Suppressor macrophage treated with lipopolysaccharide for 1 hour (primary cell): ENCODE measurements around the gene LMNTD1.

Experiments
- DNase-seq, 3 donors: peaks; one replicate each; pipeline ENCODE4 v3.0.0-alpha.2; 2020 to 2022

Gene LMNTD1

DNA sequence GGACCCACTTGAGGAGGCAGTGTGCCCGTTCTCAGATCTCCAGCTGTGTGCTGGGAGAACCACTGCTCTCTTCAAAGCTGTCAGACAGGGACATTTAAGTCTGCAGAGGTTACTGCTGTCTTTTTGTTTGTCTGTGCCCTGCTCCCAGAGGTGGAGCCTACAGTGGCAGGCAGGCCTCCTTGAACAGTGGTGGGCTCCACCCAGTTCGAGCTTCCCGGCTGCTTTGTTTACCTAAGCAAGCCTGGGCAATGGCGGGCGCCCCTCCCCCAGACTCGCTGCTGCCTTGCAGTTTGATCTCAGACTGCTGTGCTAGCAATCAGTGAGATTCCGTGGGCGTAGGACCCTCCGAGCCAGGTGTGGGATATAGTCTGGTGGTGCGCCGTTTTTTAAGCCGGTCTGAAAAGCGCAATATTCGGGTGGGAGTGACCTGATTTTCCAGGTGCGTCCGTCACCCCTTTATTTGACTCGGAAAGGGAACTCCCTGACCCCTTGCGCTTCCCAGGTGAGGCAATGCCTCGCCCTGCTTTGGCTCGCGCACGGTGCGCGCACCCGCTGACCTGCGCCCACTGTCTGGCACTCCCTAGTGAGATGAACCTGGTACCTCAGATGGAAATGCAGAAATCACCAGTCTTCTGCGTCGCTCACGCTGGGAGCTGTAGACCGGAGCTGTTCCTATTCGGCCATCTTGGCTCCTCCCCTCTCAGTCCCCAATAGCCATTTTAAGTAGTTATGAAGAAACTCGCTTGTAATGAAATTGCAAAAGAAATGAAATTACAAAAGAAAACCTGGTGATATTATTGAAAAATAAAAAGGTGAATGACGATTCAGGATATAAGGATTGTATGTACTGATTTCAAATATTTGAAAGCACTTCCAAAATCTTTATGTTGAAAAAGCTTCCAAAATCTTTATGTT is 63.9 kb downstream of the LMNTD1 start:
- DNase-seq = peak in 1 of 3 donors; percentile 5

DNA sequence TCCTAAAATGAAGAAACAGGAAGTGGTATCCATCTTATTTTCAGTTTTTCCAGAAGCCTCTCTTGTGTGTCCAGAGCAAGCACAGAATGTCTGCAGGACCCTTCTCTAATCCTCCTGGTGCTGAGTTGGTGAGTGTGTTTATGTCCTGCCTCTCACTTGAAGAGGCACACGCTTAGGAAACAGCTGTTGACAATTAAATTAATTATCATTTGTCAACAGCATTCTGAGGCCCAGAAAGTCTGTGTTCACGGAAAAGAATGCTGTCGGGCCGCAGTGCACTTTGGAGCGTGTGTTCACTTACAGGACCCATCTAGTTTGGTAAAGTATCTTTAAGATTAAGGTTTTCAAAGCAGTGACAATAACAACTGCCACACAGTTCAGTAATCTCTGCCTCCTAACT is 70.5 kb downstream of the LMNTD1 start:
- DNase-seq = peak in 1 of 3 donors; percentile 15

DNA sequence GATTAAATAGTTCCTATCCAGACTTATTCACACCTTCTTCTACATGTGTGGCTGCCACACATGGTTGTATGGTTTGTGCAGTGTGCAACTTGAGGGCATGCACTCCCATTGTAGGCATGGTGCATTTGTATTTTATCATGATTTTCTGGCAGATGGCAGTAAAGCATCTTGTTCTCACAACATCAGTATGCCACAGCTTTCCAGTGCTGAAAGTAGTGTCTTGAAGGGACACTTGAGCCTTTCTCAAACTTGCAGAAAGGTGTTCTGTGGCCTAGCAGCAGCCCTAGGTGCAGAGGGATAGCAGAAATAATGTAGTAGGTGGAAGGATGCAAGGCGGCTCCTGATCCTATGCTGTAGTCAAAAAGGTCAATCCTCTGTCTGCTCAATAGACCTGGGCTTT is 72.9 kb downstream of the LMNTD1 start:
- DNase-seq = no peak

DNA sequence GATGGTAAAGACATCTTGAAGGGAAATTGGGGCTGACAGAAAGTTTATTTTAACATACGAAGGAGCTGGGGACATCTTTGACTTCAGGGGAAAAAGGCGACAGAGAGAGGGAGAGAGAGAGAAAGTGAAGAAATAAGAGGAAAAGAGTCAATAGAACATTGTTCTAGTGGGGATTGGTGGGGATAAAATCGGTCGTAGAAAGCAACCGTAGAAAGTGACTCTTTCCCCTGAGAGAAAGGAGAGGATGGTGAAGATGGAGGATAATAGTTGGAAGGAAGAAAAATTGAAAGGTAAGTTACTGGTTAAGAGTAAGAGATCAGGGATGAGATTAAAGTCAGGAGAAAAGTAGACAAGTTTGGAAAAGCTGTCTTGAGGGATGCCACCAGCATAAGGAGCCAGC is 75.9 kb downstream of the LMNTD1 start:
- no peak for DNase-seq

DNA sequence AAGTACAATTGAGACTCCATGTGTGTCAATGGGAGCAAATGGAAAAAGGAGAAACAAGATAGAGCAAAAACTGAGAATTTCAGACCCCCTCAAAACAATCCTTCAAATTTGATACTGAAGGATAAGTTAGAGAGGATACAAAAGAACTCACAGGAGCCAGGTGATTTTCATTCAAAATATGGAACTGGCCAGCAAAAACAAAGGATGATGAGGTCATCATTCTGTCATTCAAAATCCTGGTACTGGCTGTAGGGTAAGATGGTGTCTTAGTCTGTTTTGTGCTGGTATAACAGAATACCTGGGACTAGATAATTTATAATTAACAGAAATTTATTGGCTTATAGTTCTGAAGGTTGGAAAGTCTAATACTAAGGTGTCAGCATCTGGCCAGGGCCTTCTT is 80.6 kb downstream of the LMNTD1 start:
- no peak for DNase-seq

DNA sequence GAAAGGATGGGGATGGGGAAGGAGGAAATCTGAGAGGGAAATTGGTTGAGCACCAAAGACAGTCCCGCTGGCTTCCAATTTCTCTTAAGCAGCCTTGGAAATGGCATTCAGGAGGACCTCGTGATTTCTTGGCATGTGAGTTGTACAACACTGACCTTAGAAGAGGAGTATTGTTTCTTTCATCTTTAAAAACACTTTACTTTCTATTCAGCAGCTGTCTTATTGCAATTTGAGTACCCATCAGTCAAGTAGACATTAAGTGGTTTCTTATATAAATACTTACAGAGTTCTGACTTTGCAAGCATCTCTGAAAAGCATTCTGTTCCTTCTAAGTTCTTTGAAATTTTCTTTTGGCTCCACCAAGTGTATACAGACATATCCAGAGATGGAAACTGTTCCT is 83.2 kb downstream of the LMNTD1 start:
- DNase-seq = no peak

DNA sequence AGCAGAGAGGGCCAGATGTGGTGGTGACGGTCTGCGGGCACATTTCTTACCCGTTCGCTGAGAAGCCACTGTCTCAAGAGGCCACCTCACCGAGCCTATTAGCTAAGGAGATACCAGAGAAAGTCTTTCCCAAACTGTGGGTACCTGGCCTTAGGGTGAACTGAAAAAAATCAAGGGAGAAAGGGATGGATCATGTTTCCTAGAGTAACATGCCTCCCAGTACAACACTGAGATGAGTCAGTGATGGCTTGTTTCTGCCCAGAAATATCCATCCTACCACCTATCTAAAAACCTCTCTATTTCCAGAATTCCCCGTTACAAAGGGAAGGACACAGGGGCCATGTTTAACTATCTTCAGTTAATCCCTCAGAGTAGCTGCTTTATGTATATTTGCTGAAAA is 83.7 kb downstream of the LMNTD1 start:
- DNase-seq = no peak

DNA sequence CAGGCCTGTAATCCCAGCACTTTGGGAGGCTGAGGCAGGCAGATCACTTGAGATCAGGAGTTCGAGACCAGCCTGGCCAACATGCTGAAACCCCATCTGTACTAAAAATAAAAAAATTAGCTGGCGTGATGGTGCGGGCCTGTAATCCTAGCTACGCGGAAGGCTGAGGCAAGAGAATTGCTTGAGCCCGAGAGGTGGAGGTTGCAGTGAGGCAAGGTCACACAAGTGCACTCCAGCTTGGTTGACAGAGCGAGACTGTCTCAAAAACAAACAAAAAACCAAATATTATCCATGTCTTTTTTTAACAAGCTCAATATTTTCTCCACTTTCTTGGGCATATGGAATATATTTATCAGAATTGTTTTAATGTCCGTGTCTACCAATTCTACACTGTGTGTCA is 89.6 kb downstream of the LMNTD1 start:
- no peak for DNase-seq

DNA sequence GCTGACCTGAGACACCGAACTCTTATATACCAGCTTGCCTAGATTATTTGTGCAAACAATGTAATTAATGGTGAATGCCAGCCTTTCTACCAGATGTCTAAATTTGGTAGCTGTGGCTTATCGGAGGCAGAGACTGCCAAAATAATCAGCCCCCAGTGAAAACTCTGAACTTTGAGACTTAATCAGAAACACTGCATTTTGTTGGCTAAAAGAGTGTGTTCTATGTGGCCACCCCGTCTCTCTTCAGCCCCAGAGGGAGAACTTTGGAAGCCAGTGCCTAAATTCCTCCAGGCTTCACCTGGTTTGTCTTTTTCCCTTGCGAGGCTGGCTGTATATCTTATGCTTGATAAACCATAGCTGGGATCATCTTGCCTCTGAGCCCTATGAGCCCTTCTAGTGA is 90.1 kb downstream of the LMNTD1 start:
- DNase-seq = no peak

DNA sequence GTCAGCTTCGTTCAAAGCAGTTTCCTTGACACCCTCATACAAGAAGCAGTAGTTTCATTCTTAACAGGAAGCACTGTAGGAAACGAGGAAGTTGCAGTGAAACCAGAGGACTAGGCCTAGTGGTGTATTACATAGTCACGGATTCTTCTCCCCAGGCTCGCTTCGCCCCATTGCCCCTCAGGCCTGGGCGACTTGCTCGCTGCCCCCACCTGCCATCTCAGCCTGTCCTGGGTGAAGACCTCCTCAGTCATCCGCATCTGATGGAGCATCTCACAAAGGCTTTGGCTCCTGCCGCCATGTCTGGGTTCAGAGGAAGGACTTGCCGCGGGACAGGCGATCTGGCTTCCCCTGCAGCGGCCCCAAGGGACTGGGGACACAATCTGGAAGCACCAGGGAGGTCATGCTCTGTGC is 93.5 kb downstream of the LMNTD1 start:
- DNase-seq = peak; percentile 65 to 75 (median 73)

DNA sequence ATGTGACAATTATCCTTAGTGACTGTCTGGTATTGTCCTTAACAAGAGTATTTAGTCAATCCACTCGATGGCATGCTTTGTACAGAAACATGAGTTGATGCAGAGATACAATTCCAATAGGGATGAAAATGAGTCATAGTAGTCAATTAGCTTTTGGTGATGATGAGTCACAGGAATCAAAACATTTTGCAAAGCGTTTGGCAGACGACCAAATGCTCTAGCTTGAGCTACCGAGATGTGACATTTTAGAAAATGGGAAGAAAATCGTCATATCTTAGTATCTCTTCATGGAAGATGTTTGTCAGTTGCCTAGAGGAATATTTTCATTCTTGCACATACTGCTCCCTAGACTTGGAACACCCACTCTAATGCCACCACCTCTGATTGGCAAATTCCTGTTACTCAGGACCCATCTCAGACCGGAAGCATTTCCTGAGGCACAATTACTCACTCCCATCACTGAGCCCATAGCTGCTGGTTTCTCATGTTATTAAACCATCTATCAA is 95.0 kb downstream of the LMNTD1 start:
- peak; percentile 26 to 32 (median 28) for DNase-seq

DNA sequence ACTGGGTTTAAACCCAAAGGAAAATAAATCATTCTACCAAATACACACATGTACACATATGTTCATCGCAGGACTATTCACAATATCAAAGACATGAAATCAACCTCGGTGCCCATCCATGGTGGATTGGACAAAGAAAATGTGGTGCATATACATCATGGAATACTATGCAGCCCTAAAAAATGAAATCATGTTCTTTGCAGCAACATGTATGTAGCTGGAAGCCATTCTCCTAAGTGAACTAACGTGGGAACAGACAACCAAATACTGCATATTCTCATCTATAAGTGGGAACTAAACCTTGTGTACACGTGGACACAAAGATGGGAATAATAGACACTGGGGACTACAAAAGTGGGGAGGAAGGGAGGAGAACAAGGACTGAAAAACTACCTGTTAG is 96.6 kb downstream of the LMNTD1 start:
- DNase-seq = no peak

DNA sequence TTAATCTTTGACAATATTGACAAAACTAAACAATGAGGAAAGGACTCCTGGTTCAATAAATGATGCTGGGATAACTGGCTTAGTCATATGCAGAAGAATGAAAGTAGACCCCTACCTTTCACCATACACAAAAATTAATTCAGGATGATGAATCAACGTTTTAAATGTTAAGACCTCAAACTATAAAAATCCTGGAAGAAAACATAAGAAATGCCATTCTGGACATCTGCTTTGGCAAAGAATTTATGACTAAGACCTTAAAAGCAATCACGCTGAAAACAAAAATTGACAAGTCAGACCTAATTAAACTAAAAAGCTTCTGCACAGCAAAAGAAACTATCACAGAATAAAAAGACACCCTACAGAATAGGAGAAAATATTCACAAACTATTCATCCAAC is 97.4 kb downstream of the LMNTD1 start:
- no peak for DNase-seq

DNA sequence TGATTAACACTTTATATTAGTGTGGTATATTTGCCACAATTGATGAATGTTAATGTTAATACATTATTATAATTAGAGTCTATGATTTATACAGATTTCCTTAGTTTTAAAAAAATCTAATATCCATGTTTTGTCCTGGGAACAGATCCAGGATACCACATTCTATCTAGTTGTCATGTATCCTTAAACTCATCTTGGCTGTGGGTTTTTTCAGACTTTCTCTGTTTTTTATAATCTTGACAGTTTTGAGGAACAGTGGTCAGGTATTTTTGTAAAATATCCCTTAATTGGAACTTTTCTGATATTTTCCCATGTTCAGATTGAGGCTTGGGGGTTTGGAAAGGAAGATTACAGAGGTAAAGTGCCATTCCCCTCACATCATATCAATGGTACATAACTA is 104.1 kb downstream of the LMNTD1 start:
- no peak for DNase-seq

DNA sequence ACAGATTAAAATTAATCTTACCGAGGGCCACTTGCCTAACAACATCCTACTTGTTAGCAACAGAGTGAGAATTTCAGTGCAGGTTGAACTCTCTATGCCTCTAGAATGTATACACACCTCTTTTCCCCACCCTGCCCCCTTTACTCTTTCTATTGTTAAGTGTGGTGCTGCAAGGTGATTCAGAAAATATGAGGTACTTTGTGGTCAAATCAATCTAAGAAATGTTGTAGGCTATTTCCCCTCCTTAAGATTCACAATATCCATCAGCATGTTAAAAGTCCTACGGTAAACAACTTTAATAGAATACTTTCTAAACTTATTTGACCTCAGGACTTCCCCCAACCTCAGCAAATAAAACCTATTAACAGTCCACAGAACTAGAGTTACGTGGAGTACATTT is 106.0 kb downstream of the LMNTD1 start:
- DNase-seq = no peak

DNA sequence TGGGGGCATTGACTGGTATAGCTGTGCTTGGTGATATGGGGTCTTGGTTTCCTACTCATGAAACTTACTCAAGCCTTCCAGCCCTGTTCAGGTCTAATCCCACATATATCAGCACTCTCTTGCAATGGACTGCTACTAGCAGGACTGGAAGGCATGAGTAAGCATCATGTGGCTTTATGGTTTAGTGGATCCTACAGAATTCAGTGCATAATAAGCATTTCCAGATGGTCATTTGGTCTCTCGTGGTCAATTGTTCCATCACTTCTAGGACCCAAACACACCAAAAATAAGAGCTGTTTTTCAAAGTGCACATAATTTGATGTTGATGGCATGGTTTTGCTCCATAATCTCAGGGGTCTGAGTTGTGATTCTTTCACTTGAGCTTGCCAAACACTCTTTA is 114.4 kb downstream of the LMNTD1 start:
- DNase-seq = peak in 2 of 3 donors; percentile 10 to 11

DNA sequence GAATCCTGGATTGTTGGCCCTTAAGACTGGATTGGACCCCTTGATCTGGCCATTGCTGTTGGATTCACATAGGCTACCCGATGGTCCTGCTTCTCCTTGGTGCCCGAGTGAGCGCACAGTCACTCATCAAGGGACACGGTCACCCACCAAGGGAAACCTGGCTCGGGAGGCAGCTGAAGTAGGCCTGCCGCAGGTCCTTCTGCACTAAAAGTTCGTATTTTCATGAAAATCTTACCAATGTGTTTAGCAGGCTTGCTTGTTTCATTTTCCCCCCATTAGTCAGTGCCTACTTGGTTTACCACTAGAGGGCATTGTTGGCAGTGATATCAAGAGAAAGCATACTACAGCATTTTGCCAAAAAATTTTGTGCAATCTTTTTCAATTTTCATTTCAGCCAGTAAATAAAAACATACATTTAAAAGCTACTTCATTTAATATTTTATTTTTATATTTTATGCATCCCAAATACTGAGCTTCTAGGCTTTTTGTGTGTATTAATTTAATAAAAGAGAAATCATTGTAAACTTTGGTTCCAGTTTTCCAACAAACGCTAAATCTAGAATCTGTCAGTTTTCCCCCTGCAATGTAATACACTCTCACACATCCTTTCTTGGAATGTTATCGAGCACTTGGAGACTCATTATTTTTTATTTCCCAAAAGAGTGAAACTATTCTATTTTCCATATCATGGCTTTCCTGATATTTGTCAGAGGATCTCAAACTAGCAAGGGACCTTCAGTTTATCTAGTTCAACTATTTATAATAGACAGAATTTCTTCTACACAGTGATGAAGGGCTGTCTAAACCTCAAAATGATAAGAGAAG is 116.7 kb downstream of the LMNTD1 start:
- peak; percentile 70 to 85 (median 78) for DNase-seq

DNA sequence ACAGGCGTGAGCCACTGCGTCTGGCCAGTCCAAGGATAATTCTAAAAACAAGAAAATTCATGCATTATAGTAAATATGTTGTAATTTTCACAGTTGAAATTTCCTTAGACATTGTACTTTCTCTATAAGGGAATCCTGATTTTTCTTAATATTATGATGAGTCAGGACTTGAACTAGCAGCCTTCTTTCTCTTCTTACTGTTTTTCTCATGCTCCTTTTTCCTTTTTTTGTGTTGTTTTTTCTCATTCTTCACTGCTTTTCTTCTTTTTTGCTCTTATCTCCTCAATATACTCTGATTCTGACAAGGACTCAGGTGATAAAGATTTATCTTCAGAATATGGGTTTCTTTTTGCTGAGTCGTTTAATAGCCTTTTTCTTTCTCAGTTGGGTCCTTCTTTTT is 117.7 kb downstream of the LMNTD1 start:
- no peak for DNase-seq

DNA sequence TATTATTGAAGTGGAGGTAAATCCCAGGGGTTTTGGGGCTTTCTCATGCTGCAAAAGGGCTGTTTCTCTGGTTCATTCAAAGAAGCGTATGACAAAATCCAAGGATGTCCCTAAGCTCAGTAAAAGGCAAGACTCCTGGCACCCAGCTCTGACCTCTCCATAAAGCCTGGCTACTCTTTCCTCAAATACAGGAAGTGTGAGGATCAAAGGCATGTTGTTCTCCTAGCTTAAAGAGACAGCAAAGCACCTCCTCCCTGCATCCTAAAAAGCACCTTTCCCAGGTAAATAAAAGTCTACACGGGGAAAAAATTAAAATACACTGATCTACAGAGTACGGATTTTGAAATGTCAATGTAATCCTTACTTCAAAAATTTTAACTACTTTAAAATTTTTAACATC is 118.6 kb downstream of the LMNTD1 start:
- no peak for DNase-seq

DNA sequence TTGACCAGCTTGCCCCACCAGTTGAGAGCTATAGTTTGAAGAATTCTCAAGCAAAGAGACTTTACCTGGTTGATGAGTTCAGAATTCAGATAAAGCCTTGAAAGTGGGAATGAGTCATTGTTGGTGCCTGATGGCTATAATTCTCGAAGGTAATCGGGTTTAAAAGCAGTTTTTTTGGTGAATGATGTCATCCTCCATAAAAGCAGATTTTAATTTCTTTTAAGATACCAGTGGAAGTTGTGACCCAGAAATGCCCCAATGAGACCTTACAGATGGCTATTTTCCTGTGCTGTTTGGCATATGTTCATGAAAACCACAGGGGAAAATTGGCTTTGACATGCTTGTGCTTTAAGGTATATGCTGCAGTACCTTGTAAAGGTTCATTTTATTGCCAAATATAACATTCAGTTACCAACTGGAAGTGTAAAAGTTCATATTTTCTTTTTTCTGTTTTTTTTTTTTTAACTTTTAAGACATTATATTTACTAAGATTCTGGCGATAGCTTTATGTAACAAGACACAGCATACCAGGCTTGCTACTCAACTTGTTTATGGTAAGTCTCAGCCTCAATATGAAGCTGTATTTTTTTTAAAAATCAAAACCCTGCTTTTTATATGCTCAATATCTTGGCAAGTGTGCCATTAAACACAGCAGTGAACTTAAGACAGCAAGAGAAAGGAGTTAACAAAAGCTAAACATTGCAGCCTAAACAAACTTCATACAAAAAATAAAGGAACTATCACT is 119.3 kb downstream of the LMNTD1 start:
- DNase-seq = no peak

DNA sequence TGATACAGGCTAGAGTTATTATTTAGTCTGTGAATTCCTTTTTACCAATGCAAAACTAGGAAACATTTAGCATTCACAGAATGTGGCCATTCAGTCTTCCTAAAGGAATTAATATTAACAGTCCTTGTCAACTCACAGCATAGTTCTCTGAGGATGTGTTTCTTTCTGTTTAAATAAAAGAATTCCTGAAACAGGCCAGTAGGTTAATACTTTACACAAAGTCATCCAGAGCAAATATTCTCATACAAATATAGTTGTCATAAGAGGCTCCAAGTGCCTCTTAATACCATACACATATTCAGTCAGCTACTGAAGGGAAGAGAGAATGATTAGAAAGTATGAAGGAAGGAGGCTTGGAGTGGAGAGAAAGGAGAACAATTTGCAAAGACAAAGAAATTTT is 120.1 kb downstream of the LMNTD1 start:
- no peak for DNase-seq

DNA sequence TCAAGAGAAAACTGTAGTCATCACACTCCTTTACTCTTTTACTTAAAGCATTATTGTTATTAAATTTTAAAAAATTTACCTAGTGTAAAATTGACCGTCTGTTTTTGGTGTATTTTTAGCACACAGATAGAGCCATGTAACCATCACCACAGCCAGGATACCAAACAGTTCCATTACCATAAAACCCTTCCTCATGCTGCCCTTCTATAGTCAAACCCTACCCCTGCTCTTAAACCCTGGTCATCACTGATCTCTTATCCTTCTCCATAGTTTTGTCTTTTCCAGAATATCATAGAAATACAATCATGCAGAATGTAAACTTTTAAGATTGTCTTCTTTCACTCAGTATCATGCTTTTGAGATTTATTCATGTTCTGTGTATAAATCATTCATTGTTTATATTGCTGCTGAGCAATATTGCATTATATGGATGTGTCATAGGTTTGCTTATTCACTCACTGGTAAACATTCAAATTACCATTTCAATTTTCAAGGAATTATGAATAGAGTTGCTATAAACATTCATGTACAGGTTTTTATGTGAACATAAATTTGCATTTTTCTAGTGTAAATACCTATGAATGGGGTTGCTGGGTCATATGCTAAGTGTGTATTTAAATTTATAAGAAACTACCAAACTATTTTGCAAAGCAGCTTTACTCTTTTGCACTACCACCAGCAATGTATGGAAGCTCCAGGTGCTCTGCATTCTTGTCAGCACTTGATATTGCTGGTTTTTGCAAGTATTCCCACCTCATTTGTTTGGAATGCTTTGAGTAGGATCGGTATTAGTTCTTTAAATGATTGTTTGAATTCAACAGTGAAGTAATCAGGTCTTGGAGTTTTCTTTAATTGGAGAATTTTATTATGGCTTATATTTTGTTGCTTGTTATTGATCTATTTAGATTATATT is 125.5 kb downstream of the LMNTD1 start:
- no peak for DNase-seq
